Measurements from ENCODE around the gene CDC42SE2.

DNA sequence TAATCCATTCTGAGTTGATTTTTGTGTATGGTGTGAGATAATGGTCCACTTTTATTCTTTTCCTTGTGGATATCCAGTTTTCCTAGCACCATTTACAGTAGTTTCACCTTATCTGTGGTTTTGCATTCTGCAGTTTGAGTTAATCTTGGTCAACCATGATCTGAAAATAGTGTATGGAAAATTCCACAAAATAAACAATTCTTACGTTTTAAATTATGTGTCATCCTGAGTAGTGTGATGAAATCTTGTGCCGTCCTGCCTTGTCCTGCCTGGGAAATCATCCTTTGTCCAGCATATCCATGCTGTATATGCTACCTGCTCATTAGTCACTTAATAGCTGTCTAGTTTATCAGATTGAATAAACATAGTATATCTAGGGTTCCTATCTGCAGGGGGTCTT is 42.1 kb downstream of the CDC42SE2 start:
- TF ChIP-seq, protein P1, sequence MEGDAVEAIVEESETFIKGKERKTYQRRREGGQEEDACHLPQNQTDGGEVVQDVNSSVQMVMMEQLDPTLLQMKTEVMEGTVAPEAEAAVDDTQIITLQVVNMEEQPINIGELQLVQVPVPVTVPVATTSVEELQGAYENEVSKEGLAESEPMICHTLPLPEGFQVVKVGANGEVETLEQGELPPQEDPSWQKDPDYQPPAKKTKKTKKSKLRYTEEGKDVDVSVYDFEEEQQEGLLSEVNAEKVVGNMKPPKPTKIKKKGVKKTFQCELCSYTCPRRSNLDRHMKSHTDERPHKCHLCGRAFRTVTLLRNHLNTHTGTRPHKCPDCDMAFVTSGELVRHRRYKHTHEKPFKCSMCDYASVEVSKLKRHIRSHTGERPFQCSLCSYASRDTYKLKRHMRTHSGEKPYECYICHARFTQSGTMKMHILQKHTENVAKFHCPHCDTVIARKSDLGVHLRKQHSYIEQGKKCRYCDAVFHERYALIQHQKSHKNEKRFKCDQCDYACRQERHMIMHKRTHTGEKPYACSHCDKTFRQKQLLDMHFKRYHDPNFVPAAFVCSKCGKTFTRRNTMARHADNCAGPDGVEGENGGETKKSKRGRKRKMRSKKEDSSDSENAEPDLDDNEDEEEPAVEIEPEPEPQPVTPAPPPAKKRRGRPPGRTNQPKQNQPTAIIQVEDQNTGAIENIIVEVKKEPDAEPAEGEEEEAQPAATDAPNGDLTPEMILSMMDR (conservative IDR thresholded peaks at IDR 0.05; ENCODE audit: low read length) = no peak
- TF ChIP-seq EZH2phosphoT487 (IDR thresholded peaks at IDR 0.05; ENCODE audit: borderline replicate concordance) = no peak

Measured in Loucy (cell line).